GM23248 (cell line): ENCODE data around the gene MECP2.

ENCODE experiments used
- EZH2 ChIP-seq: fragments of 200-600 bp; sonication (generic); IDR thresholded peaks from 2 replicates; pipeline ENCODE4 v1.6.1; 2018; ENCODE audit warnings: antibody characterized with exemption, mild to moderate bottlenecking; ENCODE audit not compliant: insufficient read depth, poor library complexity, severe bottlenecking
- EZH2phosphoT487 ChIP-seq: fragments of 200-600 bp; sonication (generic); IDR thresholded peaks from 2 replicates; pipeline ENCODE4 v1.6.1; 2018; ENCODE audit warnings: antibody characterized with exemption, moderate library complexity, mild to moderate bottlenecking, low read depth; ENCODE audit not compliant: insufficient read depth

- TF ChIP-seq EZH2: no peak
- no peak for TF ChIP-seq EZH2phosphoT487
Observed at GRCh38 chrX:154090731-154091130, 6.8 kb downstream of the MECP2 start.
